HG03196 (cell line): ENCODE data around the gene ZNF496.

Experiments used
- ATAC-seq: cut with Tn5 transposase; IDR thresholded peaks from one replicate; pipeline ENCODE4 v1.9.1; 2021; ENCODE audit not compliant: unreplicated experiment

The ZNF496 gene

DNA sequence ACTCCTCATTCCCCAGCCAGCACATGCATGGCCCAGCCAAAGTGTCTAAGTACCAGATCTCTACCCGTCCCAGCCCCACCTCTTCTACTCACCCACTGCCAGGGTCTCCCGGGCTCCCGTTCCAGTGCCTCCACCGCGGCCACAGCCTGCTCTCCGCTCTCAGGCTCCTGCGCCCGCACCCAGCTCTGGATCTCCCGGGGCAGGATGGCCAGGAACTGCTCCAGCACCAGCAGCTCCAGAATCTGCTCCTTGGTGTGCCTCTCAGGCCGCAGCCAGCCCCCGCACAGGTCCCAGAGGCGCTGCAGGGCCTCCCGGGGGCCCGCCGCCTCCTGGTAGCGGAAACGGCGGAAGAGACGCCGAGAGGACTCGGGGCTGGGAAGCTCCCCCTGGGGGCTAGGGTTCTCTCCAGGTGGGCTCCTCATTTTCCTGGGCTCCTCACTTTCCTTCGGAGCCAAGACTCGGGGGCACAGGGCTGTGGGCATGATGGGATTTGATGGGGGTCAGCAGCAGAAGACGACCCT lies 2.5 kb downstream of the ZNF496 start:
- ATAC-seq = no peak

- no peak for ATAC-seq
Measured at GRCh38 chr1:247328311-247328710, 3.4 kb downstream of the ZNF496 start.

DNA sequence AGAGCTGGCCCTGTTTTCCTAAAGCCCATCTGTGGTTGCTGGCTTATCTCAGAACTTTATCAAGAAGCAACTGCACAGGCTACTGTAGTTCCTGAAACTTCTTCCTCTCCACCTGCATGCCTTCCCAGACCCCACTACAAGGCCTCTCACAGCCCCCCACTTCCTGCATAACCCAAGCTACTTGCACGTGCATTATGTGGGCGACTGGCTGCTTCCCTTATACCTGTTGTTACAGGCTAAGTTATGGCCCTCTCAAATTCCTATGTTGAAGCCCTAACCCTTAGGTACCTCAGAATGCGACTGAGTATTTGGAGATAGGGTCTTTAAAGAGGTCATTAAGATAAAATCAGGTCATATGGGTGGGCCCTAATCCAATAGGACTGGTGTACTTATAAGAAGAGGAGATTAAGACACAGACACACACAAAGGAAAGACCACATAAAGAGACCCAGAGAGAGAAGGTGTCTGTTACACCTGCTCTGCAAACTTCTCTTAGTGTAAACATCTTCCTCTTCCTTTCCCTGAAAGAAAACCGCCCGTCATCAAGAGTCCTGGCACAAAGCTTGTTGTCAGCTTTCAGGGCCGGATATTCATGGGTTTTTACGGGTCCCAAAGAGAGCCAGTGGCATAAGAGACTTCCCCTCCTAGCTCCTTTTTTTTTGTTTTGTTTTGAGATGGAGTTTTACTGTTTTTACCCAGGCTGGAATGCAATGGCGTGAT lies 5.1 kb downstream of the ZNF496 start:
- ATAC-seq = no peak

DNA sequence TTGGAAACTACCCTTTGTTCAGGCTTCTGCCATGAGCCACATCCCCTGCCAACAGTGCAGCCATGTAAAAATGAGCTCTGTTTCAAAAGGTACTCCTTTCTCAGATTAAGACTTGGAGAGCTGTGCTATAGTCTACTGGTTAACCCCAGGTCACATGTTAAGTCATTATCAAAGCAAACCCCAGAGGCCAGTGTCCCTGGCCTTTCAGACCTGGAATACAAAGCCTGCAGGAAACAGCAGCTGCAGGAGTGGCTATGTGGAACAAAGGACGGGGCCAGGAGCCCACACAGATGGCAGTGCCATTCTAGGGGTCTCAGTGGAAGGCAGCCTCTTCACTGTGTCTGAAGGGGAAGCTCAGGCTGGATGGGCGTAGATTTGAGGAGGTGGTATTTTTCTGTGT lies 6.7 kb downstream of the ZNF496 start:
- ATAC-seq = no peak

DNA sequence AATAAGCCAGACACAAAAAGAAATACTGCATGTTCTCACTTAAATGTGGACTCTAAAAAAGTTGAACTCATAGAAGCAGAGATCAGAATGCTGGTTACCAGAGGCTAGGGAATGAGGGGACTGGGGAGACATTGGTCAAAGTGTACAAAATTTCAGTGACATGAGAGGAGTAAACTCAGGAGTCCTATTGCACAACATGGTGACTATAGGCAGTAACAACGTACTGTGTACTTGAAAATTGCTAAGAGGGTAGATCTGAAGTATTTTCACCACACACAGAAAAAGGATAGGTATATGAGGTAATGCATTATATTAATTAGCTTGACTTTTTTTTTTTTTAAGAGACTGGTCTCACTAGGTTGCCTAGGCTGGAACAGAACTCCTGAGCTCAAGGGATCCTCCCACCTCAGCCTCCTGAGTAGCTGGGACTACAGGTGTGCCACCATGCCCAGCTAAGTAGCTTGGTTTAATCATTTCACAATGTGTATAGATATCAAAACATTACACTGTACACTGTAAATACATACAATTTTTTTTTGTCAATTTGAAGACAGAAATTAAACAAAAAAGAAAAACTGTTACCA lies 7.4 kb downstream of the ZNF496 start:
- ATAC-seq = no peak

DNA sequence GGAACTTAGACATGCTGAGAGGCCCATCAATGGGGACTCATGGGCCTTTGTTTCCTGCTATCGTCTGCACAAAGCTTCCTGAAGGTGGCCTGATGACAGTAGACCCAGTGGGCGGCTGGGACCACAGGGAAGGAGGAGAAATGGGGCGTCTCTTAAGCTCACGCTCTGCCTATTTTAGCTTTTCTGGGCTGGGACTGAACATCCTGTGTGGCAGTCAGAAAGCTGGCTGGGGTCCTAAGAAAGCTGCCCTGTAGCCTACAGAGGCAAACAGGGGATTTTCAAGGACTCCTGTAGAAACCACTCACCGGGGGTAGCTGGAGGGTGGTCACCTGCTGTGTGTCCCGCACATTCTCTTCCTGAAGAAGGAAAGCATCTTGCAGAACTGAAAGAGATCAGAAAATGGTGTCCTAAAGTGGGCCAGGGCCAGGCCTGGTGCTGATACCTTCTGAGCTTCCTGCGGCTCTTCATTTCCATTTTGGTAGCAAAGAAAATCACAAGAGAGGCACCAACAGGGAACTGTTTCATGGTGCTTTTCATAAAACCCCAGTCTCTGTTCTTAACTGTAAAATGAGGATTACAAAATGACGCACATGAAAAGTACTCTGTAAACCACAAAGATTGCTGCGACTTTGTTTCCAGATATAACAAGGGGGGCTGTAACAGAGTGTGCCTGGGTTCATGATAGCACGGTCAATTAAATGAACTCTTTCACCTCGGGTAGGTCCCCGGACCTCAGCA lies 8.6 kb downstream of the ZNF496 start:
- no peak for ATAC-seq

- no peak for ATAC-seq
Measured at GRCh38 chr1:247322442-247322841, 9.2 kb downstream of the ZNF496 start.

DNA sequence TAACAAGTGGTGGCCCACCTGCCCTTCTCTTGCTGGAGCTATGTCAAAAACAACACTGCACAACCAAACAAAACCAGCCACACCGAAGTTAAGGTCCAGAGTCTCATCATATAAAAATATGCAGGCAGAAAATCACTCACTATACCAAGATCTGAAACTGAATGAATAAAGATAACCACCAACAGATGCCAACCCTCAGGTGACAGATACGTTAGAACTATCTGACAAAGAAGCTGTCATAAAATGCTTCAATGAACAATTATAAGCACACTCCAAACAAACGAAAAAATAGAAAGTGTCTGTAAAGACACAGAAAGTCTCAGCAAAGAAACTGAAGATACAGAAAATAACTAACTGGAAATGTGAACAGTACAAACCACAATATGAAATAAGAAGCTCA lies 14.0 kb downstream of the ZNF496 start:
- ATAC-seq = no peak

- ATAC-seq = no peak
Measured at GRCh38 chr1:247316590-247317197, 15.0 kb downstream of the ZNF496 start.

- no peak for ATAC-seq
Measured at GRCh38 chr1:247304031-247304430, 27.6 kb downstream of the ZNF496 start.

- ATAC-seq = no peak
Measured at GRCh38 chr1:247303216-247303615, 28.5 kb downstream of the ZNF496 start.

GRCh38 chr1:247301176-247301540 lies 30.5 kb downstream of the ZNF496 start:
- ATAC-seq = no peak

DNA sequence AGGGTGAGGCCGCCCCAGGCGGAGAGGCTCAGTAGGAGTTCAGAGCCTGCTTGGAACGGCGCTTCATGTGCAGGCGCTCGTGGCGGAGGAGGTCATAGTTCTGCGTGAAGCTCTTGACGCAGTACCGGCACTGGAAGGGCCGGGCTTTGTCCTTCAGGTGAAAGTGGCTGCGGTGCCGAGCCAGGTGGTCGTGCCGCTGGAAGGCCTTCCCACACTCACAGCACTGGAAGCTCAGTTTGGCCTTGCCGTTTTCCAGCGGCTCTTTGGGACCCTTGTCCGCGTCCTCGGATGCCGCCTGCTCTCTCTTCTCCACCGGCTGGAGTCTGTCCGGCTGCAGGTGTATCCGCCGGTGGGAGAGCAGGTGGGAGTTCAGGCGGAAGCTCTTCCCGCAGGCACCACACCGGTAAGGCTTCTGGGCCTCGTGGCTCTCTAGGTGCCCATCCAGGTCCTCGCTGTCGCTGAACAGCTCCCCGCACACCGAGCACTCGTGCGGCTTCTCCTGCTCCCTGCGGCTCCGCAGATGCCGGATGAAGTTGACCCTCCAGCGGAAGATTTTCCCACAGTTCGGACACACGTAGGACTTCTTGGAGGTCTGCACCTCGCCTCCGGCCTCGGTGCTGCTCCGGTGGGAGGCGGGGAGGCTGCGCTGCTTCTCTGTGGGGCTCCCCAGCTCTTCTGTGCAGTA lies 31.0 kb downstream of the ZNF496 start:
- no peak for ATAC-seq

DNA sequence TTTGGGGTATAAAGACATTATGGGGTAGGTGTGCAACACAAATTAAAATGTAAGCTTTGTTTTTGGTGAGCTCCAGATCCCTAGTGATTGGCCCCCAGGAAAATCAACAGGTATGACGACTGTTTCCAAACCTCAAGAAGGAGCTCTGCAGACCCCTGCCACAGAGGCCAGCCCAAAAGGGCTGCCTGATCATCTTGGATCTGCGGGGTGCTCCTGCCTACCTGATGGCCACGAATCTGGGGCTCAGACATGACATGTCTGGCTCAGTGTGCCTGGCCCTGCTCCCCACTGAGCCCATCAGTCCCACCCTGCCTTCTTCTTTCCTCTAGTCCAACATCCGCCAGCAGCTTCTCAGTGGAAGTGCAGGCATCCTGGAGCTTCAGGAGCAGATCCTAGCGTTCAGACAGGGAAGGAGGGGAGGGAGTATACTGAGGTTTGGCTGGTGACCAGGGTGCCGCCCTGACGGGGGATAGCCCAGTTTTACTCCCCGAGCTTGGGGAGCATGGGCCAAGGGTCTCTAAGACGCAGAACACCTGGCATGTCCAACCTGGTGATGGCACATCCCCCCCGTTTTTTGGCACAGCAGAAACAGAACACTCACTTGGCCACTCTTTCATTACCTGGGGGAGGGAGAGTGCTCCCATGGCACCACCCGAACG lies 31.8 kb downstream of the ZNF496 start:
- ATAC-seq = no peak

DNA sequence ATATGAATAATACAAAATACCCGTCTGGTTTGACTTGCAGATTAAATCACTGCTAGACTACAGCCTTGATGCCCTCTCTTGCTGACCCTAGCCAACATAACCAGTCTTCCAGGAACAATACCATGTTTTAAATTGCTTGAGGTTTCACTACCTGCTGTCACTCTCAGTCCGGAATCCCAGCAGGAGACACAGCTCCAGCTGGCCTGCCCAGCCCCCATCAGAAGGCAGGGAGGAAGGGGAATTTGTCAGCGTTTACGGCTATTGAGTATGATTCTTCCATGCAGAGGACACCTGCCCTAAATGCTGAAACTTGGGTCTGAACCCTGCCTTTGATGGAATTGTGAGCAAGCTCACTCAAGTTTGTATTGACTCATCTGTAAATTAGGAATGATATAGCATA lies 33.0 kb downstream of the ZNF496 start:
- no peak for ATAC-seq

GRCh38 chr1:247298124-247298481 lies 33.6 kb downstream of the ZNF496 start:
- no peak for ATAC-seq

GRCh38 chr1:247297263-247298123 lies 34.2 kb downstream of the ZNF496 start:
- no peak for ATAC-seq

- ATAC-seq = no peak
Measured at GRCh38 chr1:247296599-247297180, 35.0 kb downstream of the ZNF496 start.

DNA sequence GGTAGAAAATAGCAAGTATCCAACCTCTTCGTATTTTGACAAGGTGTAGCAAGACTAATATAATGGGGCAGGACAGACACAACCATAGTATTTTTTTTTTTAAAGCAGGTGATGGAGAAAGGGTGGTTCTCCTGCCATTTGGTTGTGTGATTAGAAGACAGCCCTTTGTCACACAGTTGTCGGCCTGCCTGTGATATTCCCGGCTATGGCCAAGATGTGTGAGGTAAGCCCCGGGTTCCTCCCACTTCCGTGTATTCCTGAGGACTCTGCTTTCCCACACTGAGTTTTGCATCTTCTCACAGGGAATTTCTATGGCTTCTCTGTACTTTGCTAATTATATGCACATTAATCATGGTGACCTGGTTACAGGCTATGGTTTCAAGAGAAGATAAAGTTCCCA lies 35.9 kb downstream of the ZNF496 start:
- ATAC-seq = no peak
